Measurements from ENCODE around the gene AIPL1.

- TF ChIP-seq CTCF (IDR thresholded peaks at IDR 0.05; ENCODE audit: low read length) = no peak
- no peak for TF ChIP-seq EZH2phosphoT487 (IDR thresholded peaks at IDR 0.05; ENCODE audit: low read length)
Observed at GRCh38 chr17:6474906-6475305, 40.0 kb upstream of the AIPL1 start.
